Left lung (tissue), 10 donors: ENCODE results near the gene CRTC3. TPM values are rescaled to one million over a fixed set of nuclear protein-coding genes. Genes with fewer than 3 reads are reported as not detected.
A peak's percentile ranks its signal among the peaks of the same experiment; 100 is the strongest.

ENCODE experiments used
- ATAC-seq: fragments of 200-7000 bp; cut with Tn5 transposase; one replicate; pipeline ENCODE4 v1.9.1; 2020; ENCODE audit warnings: moderate library complexity
- DNase-seq, 4 donors: peaks; one replicate each; pipeline ENCODE4 v3.0.0-alpha.2; 2013 to 2020
- H3K27ac ChIP-seq, 2 donors: fragments of 200-600 bp; sonication (generic) in 1 of 2; one replicate each; pipeline versions ENCODE4 v1.5.0 to v1.8.0; 2020 to 2021
- H3K27me3 ChIP-seq, 2 donors: fragments of 200-600 bp; sonication (generic) in 1 of 2; one replicate each; pipeline versions ENCODE4 v1.5.0 to v1.8.0; 2020 to 2021
- H3K36me3 ChIP-seq, 2 donors: fragments of 200-600 bp; sonication (generic) in 1 of 2; one replicate each; pipeline versions ENCODE4 v1.5.0 to v1.8.0; 2020 to 2021
- H3K4me1 ChIP-seq, 2 donors: fragments of 200-600 bp; one replicate each; pipeline ENCODE4 v1.8.0; 2021
- H3K4me3 ChIP-seq, 2 donors: fragments of 200-600 bp; sonication (generic) in 1 of 2; one replicate each; pipeline versions ENCODE4 v1.5.0 to v1.8.0; 2020 to 2021; ENCODE audit warnings: mild to moderate bottlenecking in 1 of 2
- H3K9me3 ChIP-seq, 2 donors: fragments of 200-600 bp; sonication (generic) in 1 of 2; one replicate each; pipeline versions ENCODE4 v1.5.0 to v1.8.0; 2020 to 2021
- intact Hi-C, 2 donors: fragments of 100-400 bp; cut with DNase I; formaldehyde crosslinking; loops; one replicate each; pipeline versions ENCODE4 v1.11.2 to v1.14.2; 2022
- polyA plus RNA-seq, 6 donors: library from polyadenylated mRNA; unstranded; fragments of 120-200 nt; gene quantifications; one replicate each; pipeline ENCODE4 v1.2.1, GENCODE V29; 2013; ENCODE audit not compliant: insufficient read length in 6 of 6
- total RNA-seq, 2 donors: library from RNA; stranded (reverse); fragmentation: NEBNext Ultra II Directional; extraction: Animal tissue kit (Norgen Biotek cat#: 25700); gene quantifications; one replicate each; pipeline ENCODE4 v1.2.1, GENCODE V29; 2021
- TF ChIP-seq, protein P1 (sequence below), 2 donors: fragments of 200-600 bp; sonication (generic) in 1 of 2; IDR thresholded peaks; one replicate each; pipeline versions ENCODE4 v1.5.0 to v1.8.0; 2021; ENCODE audit warnings: antibody characterized with exemption in 2 of 2
- donor health status: DM: no; HTN: yes; CAD: no.
- donor health status: DM: no; HTN: no; CAD: no.

CRTC3 gene
- total and polyA plus RNA-seq, 8 donors = 33.0 to 45.2 (median 37.5) TPM

GRCh38 chr15:90565866-90566265 is 36.1 kb downstream of the CRTC3 start:
- intact Hi-C loops = no loop called here
- DNase-seq = no peak
- Histone ChIP-seq H3K9me3 (no peaks in the 10 kb centered on the region), H3K27ac (peak overlapping the region; percentile 28 to 78), H3K27me3 (no peaks in the 10 kb centered on the region), H3K4me1 (peaks cover 23 to 88% of the 10 kb centered on the region in 2 donors), H3K36me3 (no peaks in the 10 kb centered on the region), H3K4me3 (no peak overlapping the region)
- ATAC-seq = peak; percentile 5
- TF ChIP-seq, protein P1, sequence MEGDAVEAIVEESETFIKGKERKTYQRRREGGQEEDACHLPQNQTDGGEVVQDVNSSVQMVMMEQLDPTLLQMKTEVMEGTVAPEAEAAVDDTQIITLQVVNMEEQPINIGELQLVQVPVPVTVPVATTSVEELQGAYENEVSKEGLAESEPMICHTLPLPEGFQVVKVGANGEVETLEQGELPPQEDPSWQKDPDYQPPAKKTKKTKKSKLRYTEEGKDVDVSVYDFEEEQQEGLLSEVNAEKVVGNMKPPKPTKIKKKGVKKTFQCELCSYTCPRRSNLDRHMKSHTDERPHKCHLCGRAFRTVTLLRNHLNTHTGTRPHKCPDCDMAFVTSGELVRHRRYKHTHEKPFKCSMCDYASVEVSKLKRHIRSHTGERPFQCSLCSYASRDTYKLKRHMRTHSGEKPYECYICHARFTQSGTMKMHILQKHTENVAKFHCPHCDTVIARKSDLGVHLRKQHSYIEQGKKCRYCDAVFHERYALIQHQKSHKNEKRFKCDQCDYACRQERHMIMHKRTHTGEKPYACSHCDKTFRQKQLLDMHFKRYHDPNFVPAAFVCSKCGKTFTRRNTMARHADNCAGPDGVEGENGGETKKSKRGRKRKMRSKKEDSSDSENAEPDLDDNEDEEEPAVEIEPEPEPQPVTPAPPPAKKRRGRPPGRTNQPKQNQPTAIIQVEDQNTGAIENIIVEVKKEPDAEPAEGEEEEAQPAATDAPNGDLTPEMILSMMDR (IDR thresholded peaks at IDR 0.05) = no peak

DNA sequence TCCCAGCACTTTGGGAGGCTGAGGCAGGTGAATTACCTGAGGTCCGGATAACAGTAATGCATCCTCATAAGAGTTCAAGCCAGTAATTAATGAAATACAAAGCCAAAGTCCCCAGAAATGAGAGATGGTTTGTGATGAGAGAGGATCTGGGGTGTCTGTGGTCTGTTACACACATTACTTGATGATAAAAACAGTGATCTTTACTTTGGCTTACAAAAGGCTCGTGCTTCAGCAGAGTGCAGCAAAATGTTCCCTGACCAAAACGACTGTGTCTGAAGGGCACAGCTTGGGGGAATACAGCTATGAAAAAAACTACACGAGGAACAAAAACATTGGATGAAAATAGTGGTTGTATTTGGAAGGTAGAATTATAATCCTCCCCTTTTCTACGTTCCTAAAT is 40.9 kb downstream of the CRTC3 start:
- ATAC-seq = no peak

DNA sequence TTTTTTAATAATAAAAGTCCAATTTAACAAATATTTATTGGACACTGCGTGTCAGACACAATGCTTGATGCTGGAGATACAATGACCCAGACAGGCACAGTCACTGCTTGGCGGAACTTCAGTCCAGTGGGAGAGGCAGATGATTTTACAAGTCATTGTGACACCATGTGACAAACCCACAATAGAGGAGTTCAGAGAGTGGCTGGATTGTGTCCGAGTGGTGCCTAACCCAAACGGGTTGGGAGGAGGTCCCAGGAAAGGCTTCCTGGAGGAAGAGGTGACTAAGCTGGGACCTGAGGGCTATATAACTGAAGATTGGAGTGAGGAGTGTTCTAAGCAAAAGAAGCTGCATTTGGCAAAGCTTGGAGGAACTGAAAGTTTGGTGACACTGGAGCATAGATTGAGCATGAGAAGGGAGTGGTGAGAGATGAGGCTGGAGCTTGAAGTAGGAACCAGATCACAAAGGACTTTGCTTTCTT is 41.4 kb downstream of the CRTC3 start:
- ATAC-seq (peak; percentile 83), DNase-seq (peak in 1 of 4 donors; percentile 64)
- TF ChIP-seq, protein P1 (IDR thresholded peaks at IDR 0.05) = no peak
- H3K4me3 ChIP-seq = peak overlapping the region in 1 of 2 donors; percentile 1
- intact Hi-C loops = no loop called here
- H3K9me3 ChIP-seq = no peaks in the 10 kb centered on the region
- no peaks in the 10 kb centered on the region for H3K36me3 ChIP-seq
- H3K4me1 ChIP-seq = peaks cover 0 to 54% of the 10 kb centered on the region in 2 donors
- no peaks in the 10 kb centered on the region for H3K27me3 ChIP-seq
- peak overlapping the region; percentile 8 to 75 for H3K27ac ChIP-seq

More for the DNA sequence above, 40.9 kb downstream of the CRTC3 start:
- TF ChIP-seq, protein P1 (IDR thresholded peaks at IDR 0.05) = no peak
- H3K27me3 ChIP-seq = no peaks in the 10 kb centered on the region
- intact Hi-C loops = no loop called here
- no peak for DNase-seq
- H3K4me3 ChIP-seq = no peak overlapping the region
- H3K4me1 ChIP-seq = peaks cover 0 to 59% of the 10 kb centered on the region in 2 donors
- no peaks in the 10 kb centered on the region for H3K36me3 ChIP-seq
- no peaks in the 10 kb centered on the region for H3K9me3 ChIP-seq
- peak overlapping the region; percentile 8 to 75 for H3K27ac ChIP-seq

DNA sequence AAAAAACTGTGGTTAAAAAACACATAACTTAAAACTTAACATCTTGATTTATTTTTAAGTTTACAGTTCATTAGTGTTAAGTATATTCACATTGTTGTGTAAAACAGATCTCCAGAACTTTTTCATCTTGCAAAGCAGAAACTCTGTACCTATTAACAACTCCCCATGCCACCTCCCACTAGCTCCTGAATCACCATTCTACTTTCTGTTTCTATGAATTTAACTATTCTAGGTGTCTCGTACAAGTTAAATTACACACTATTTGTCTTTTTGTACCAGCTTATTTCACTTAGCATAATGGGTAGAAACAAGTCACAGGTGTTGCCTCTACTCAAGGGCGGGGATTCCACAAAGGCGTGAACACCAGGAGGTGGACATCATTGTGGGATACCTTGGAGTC is 43.2 kb downstream of the CRTC3 start:
- intact Hi-C loops = no loop called here
- Histone ChIP-seq H3K36me3 (no peaks in the 10 kb centered on the region), H3K27ac (no peak overlapping the region), H3K4me1 (peaks cover 0 to 38% of the 10 kb centered on the region in 2 donors), H3K27me3 (no peaks in the 10 kb centered on the region), H3K9me3 (no peaks in the 10 kb centered on the region), H3K4me3 (no peak overlapping the region)
- TF ChIP-seq, protein P1 (IDR thresholded peaks at IDR 0.05) = no peak
- DNase-seq (no peak), ATAC-seq (no peak)

DNA sequence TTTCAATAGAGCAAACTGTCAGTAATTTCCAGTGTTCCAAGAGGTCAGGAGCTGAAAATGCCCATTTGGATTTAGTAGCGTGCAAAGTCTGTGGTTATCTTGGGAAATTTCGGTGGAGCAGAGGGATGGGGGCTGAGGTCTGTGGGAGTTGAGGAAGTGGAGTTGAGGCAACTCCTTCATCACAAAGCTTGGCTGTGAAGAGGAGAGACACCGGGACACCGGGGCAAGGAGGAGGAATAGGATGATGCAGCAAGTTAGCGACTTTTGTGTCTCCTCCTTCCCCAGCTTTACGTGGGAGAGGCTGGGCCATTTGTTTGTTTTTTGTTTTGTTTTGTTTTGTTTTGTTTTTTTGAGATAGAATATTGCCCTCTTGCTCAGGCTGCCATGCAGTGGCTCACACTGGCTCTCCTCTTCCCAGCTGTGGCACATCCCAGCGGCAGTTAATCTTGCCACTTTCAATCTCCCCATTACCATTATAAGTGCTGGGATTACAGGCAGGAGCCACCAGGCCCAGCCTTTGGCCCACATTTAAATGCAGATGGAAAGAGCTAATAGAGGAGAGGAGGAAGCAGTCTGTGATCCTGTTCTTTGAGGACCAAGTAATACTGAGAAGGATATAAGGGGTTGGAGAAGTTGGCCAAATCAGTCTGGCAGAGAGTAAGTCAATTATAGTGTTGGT is 47.1 kb downstream of the CRTC3 start:
- no peaks in the 10 kb centered on the region for H3K9me3 ChIP-seq
- no peak overlapping the region for H3K4me3 ChIP-seq
- peaks cover 0 to 28% of the 10 kb centered on the region in 2 donors for H3K4me1 ChIP-seq
- DNase-seq (no peak), ATAC-seq (no peak)
- TF ChIP-seq, protein P1 (IDR thresholded peaks at IDR 0.05) = no peak
- H3K36me3 ChIP-seq = no peaks in the 10 kb centered on the region
- H3K27ac ChIP-seq = no peak overlapping the region
- intact Hi-C loops = no loop called here
- H3K27me3 ChIP-seq = no peaks in the 10 kb centered on the region
